ENCODE data around the gene CCL25.

- TF ChIP-seq CTCF (IDR thresholded peaks at IDR 0.05) (no peak), POLR2AphosphoS5 (IDR thresholded peaks at IDR 0.05) (no peak)
Observed at GRCh38 chr19:8039231-8039630, 13.3 kb upstream of the CCL25 start.

Measured in transverse colon (tissue), 4 donors.